NCI-H1105 treated with DMSO at 0.1 percent for 48 hours (cell line): Measurements from ENCODE around the gene RNF213.
"Not testable (repeated sequence)": the region's sequence is repeated elsewhere in the genome, so short reads cannot be mapped to it uniquely, and the experiment has no call there.

Experiments
- DNase-seq: peaks from one replicate; lab custom pipeline; 2025; lab: John Stamatoyannopoulos, UW

Gene RNF213

GRCh38 chr17:80270836-80271235, 10.2 kb downstream of the RNF213 start:
- no peak for DNase-seq

GRCh38 chr17:80272366-80272765, 11.7 kb downstream of the RNF213 start:
- no peak for DNase-seq

- no peak for DNase-seq
These were observed 13.7 kb downstream of the RNF213 start for GRCh38 chr17:80274331-80274730.

- no peak for DNase-seq
These were observed 14.3 kb downstream of the RNF213 start for GRCh38 chr17:80274871-80275449.

GRCh38 chr17:80275857-80276256, 15.2 kb downstream of the RNF213 start:
- not testable (repeated sequence) for DNase-seq

- DNase-seq: no peak
These were observed 17.4 kb downstream of the RNF213 start for GRCh38 chr17:80277751-80278671.

- no peak for DNase-seq
These were observed 19.2 kb downstream of the RNF213 start for GRCh38 chr17:80279895-80280294.

- DNase-seq: no peak
These were observed 20.9 kb downstream of the RNF213 start for GRCh38 chr17:80281516-80281915.

- no peak for DNase-seq
These were observed 22.6 kb downstream of the RNF213 start for GRCh38 chr17:80283116-80283852.

- DNase-seq: no peak
These were observed 24.0 kb downstream of the RNF213 start for GRCh38 chr17:80284631-80285030.

GRCh38 chr17:80285237-80285920, 24.7 kb downstream of the RNF213 start:
- no peak for DNase-seq

- no peak for DNase-seq
These were observed 25.9 kb downstream of the RNF213 start for GRCh38 chr17:80286638-80286960.

GRCh38 chr17:80287038-80287437, 26.4 kb downstream of the RNF213 start:
- no peak for DNase-seq

GRCh38 chr17:80287806-80288567, 27.3 kb downstream of the RNF213 start:
- DNase-seq: no peak

GRCh38 chr17:80289616-80290015, 29.0 kb downstream of the RNF213 start:
- DNase-seq: no peak

- DNase-seq: no peak
These were observed 29.5 kb downstream of the RNF213 start for GRCh38 chr17:80290156-80290555.

- DNase-seq: no peak
These were observed 30.6 kb downstream of the RNF213 start for GRCh38 chr17:80291260-80291659.

- no peak for DNase-seq
These were observed 31.2 kb downstream of the RNF213 start for GRCh38 chr17:80291691-80292487.

- DNase-seq: no peak
These were observed 31.9 kb downstream of the RNF213 start for GRCh38 chr17:80292521-80292971.

GRCh38 chr17:80294210-80294609, 33.6 kb downstream of the RNF213 start:
- no peak for DNase-seq

GRCh38 chr17:80294653-80295052, 34.0 kb downstream of the RNF213 start:
- DNase-seq: no peak
